GM23338 (cell line): ENCODE results near the gene SYNE2.

Source experiments
- CTCF ChIP-seq, 2 experiments: fragments of 200-600 bp in 1 of 2; sonication (generic) in 1 of 2; conservative IDR thresholded peaks; 2 replicates each; pipeline versions ENCODE4 v1.5.1 to v1.6.1; 2016 to 2017; ENCODE audit warnings: antibody characterized with exemption in 2 of 2, low read depth in 2 of 2, mild to moderate bottlenecking in 2 of 2, moderate library complexity in 1 of 2
- EZH2 ChIP-seq: fragments of 200-600 bp; sonication (generic); IDR thresholded peaks from one replicate; pipeline ENCODE4 v1.8.0; 2017; ENCODE audit warnings: antibody characterized with exemption, mild to moderate bottlenecking, low read depth; ENCODE audit not compliant: unreplicated experiment
- POLR2AphosphoS5 ChIP-seq: IDR thresholded peaks from 2 replicates; pipeline ENCODE4 v1.6.1; 2016; ENCODE audit warnings: antibody characterized with exemption, low read depth
- REST ChIP-seq: IDR thresholded peaks from one replicate; pipeline ENCODE4 v1.6.1; 2018; ENCODE audit warnings: antibody characterized with exemption; ENCODE audit not compliant: unreplicated experiment

- no peak for TF ChIP-seq EZH2
- no peak for TF ChIP-seq REST
- TF ChIP-seq CTCF (conservative IDR thresholded peaks at IDR 0.05; ENCODE audit: low read depth in 2 of 2): no peak
- no peak for TF ChIP-seq POLR2AphosphoS5
These were observed 108.2 kb downstream of the SYNE2 start for GRCh38 chr14:63960926-63961567.
